HPDE6-E6E7 (cell line): ENCODE results near the gene TMEM108.

ENCODE experiments used
- DNase-seq: peaks from one replicate; pipeline ENCODE4 v3.0.0; 2011; ENCODE audit warnings: missing footprints; ENCODE audit errors: extremely low spot score

The TMEM108 gene

GRCh38 chr3:133162670-133163305 is 124.6 kb downstream of the TMEM108 start:
- no peak for DNase-seq

GRCh38 chr3:133167340-133168024 is 129.3 kb downstream of the TMEM108 start:
- DNase-seq = no peak

GRCh38 chr3:133168025-133168401 is 129.8 kb downstream of the TMEM108 start:
- no peak for DNase-seq

- DNase-seq = no peak
These were observed 131.3 kb downstream of the TMEM108 start for GRCh38 chr3:133169331-133170068.

- no peak for DNase-seq
These were observed 133.6 kb downstream of the TMEM108 start for GRCh38 chr3:133171831-133172230.

- DNase-seq = no peak
These were observed 143.4 kb downstream of the TMEM108 start for GRCh38 chr3:133181392-133182150.

GRCh38 chr3:133187870-133188379 is 149.7 kb downstream of the TMEM108 start:
- DNase-seq = no peak

- DNase-seq = no peak
These were observed 150.8 kb downstream of the TMEM108 start for GRCh38 chr3:133188996-133189395.

GRCh38 chr3:133189893-133190292 is 151.7 kb downstream of the TMEM108 start:
- no peak for DNase-seq

GRCh38 chr3:133191818-133192217 is 153.6 kb downstream of the TMEM108 start:
- DNase-seq = no peak

GRCh38 chr3:133192363-133192945 is 154.3 kb downstream of the TMEM108 start:
- no peak for DNase-seq

- no peak for DNase-seq
These were observed 154.8 kb downstream of the TMEM108 start for GRCh38 chr3:133192967-133193366.

- DNase-seq = no peak
These were observed 158.3 kb downstream of the TMEM108 start for GRCh38 chr3:133196527-133196926.

GRCh38 chr3:133197619-133198018 is 159.4 kb downstream of the TMEM108 start:
- DNase-seq = no peak

GRCh38 chr3:133206921-133207320 is 168.7 kb downstream of the TMEM108 start:
- DNase-seq = no peak

- no peak for DNase-seq
These were observed 170.0 kb downstream of the TMEM108 start for GRCh38 chr3:133208184-133208583.

GRCh38 chr3:133209871-133210550 is 171.8 kb downstream of the TMEM108 start:
- no peak for DNase-seq

- no peak for DNase-seq
These were observed 172.5 kb downstream of the TMEM108 start for GRCh38 chr3:133210656-133211055.

GRCh38 chr3:133211449-133211848 is 173.3 kb downstream of the TMEM108 start:
- DNase-seq = no peak

GRCh38 chr3:133211856-133212255 is 173.7 kb downstream of the TMEM108 start:
- no peak for DNase-seq

- DNase-seq = no peak
These were observed 175.7 kb downstream of the TMEM108 start for GRCh38 chr3:133213937-133214336.
